Thoracic aorta (tissue), 2 donors: ENCODE measurements around the gene DNAH8. TPM values are rescaled to one million over a fixed set of nuclear protein-coding genes. Genes with fewer than 3 reads are reported as not detected.

ENCODE experiments used
- ATAC-seq: fragments of 150-250 bp; one replicate; pipeline ENCODE4 v1.8.0; 2017; ENCODE audit warnings: low read depth; ENCODE audit not compliant: insufficient number of reproducible peaks, low FRiP score
- DNase-seq: peaks from one replicate; pipeline ENCODE4 v3.0.0-alpha.2; 2020; ENCODE audit warnings: low spot score
- H3K27ac ChIP-seq, 2 donors: fragments of 200-600 bp; sonication (generic); 1 replicate in 1 of 2; 2 replicates in 1 of 2; pipeline ENCODE4 v1.5.1; 2016; ENCODE audit warnings: mild to moderate bottlenecking in 2 of 2, moderate library complexity in 2 of 2
- H3K27me3 ChIP-seq: fragments of 200-600 bp; sonication (generic); replicated peaks from 2 replicates; pipeline ENCODE4 v1.6.0; 2016; ENCODE audit warnings: mild to moderate bottlenecking; ENCODE audit not compliant: insufficient read depth
- H3K36me3 ChIP-seq: fragments of 200-600 bp; sonication (generic); one replicate; pipeline ENCODE4 v1.5.1; 2016
- H3K4me1 ChIP-seq, 2 donors: fragments of 200-600 bp; sonication (generic); 1 replicate in 1 of 2; 2 replicates in 1 of 2; pipeline versions ENCODE4 v1.5.1 to v1.6.0; 2016; ENCODE audit warnings: low read depth in 2 of 2, mild to moderate bottlenecking in 1 of 2; ENCODE audit not compliant: control insufficient read depth in 1 of 2
- H3K4me3 ChIP-seq: fragments of 200-600 bp; sonication (generic); 2 replicates; pipeline ENCODE4 v1.5.1; 2016; ENCODE audit warnings: mild to moderate bottlenecking
- H3K9me3 ChIP-seq: fragments of 200-600 bp; sonication (generic); 2 replicates; pipeline ENCODE4 v1.5.1; 2016
- CTCF ChIP-seq: fragments of 200-600 bp; sonication (generic); IDR thresholded peaks from one replicate; pipeline ENCODE4 v1.5.1; 2019; ENCODE audit warnings: antibody characterized with exemption
- total RNA-seq, 2 donors: library from RNA; depleted of rRNA; stranded (reverse); fragments of >200 nt; gene quantifications; one replicate each; pipeline versions ENCODE4 v1.1.0 to v1.2.3, GENCODE V29; 2016

The DNAH8 gene
- total RNA-seq, 2 donors from 2014 or later: 0.14 TPM; not detected in 1

DNA sequence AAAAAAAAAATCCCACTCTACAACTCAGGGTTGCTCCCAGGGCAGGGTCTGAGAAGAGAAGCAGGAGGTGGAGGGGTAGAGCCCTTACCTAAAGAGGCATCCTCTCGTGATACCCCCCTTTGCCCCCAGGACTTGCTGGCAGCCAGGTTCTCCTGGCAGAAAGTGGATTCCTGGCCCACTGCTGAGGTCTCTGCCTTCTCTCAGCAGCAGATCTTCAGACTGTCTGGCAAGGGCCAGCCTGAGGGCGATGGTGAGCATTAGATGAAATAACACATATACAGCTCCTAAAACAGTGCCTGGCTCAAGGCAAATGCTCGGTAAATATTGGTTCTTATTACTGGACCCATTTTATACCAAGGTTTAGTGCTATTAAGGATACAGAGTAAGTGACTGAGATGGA, 328.7 kb downstream of the DNAH8 start:
- H3K27ac ChIP-seq: no peak overlapping the region
- TF ChIP-seq CTCF: no peak
- no peaks in the 10 kb centered on the region for H3K9me3 ChIP-seq
- no peak overlapping the region for H3K4me3 ChIP-seq
- DNase-seq (no peak), ATAC-seq (no peak)
- no peaks in the 10 kb centered on the region for H3K27me3 ChIP-seq
- H3K36me3 ChIP-seq: no peaks in the 10 kb centered on the region
- H3K4me1 ChIP-seq: peaks cover 3 to 4% of the 10 kb centered on the region in 2 donors

DNA sequence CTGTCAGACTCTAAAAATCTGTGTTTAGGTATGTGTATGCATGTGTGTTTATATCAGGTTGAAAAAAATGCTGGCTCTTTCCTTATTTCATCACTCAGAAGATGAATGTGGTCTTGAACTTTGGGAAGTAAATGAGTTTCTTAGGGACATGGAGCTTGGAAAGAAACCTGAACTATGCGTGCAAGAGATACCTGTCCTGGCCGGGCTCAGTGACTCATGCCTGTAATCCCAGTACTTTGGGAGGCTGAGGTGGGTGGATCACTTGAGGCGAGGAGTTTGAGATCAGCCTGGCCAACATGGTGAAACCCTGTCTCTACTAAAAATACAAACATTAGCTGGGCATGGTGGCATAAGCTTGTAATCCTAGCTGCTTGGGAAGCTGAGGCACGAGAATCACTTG, 329.1 kb downstream of the DNAH8 start:
- H3K4me3 ChIP-seq: no peak overlapping the region
- no peaks in the 10 kb centered on the region for H3K27me3 ChIP-seq
- H3K9me3 ChIP-seq: no peaks in the 10 kb centered on the region
- no peak for TF ChIP-seq CTCF
- H3K36me3 ChIP-seq: no peaks in the 10 kb centered on the region
- ATAC-seq (no peak), DNase-seq (no peak)
- H3K4me1 ChIP-seq: peaks cover 4 to 8% of the 10 kb centered on the region in 2 donors
- no peak overlapping the region for H3K27ac ChIP-seq

GRCh38 chr6:39047434-39048327, 332.6 kb downstream of the DNAH8 start:
- TF ChIP-seq CTCF: no peak
- Histone ChIP-seq H3K4me3 (no peak overlapping the region), H3K9me3 (no peaks in the 10 kb centered on the region), H3K27me3 (no peaks in the 10 kb centered on the region), H3K4me1 (peaks cover 4 to 9% of the 10 kb centered on the region in 2 donors), H3K27ac (no peak overlapping the region), H3K36me3 (no peaks in the 10 kb centered on the region)
- ATAC-seq (no peak), DNase-seq (no peak)

- no peaks in the 10 kb centered on the region for H3K36me3 ChIP-seq
- DNase-seq (no peak), ATAC-seq (no peak)
- H3K9me3 ChIP-seq: no peaks in the 10 kb centered on the region
- peaks cover 4 to 9% of the 10 kb centered on the region in 2 donors for H3K4me1 ChIP-seq
- H3K4me3 ChIP-seq: peak within 1 kb of the TSS; percentile 49
- no peak within 1 kb of the TSS for H3K27ac ChIP-seq
- H3K27me3 ChIP-seq: no peaks in the 10 kb centered on the region
- no peak for TF ChIP-seq CTCF
These were observed 333.6 kb downstream of the DNAH8 start, which contains the start of gene GLP1R for GRCh38 chr6:39048481-39049399. GLP1R (plus strand) TSS chr6:39048781; CDS start chr6:39048841, 60 bp downstream.
